GM23338 (cell line): ENCODE results near the gene NOSTRIN. TPM values are rescaled to one million over a fixed set of nuclear protein-coding genes. Genes with fewer than 3 reads are reported as not detected.

Experiments
- ATAC-seq: fragments of 200-7000 bp; cut with Tn5 transposase; 3 replicates; pipeline ENCODE4 v1.9.1; 2020
- DNase-seq: peaks from one replicate; pipeline ENCODE4 v3.0.0-alpha.2; 2015; ENCODE audit warnings: low spot score
- H2AFZ ChIP-seq: fragments of 200-600 bp; sonication (generic); 2 replicates; pipeline ENCODE4 v1.8.0; 2016; ENCODE audit warnings: antibody characterized with exemption, mild to moderate bottlenecking, moderate library complexity
- H3F3A ChIP-seq: fragments of 200-600 bp; sonication (generic); replicated peaks from 2 replicates; pipeline ENCODE4 v1.8.0; 2017; ENCODE audit warnings: antibody characterized with exemption, mixed run types, low read depth
- H3K27ac ChIP-seq: fragments of 200-600 bp; sonication (generic); 2 replicates; pipeline ENCODE4 v1.6.1; 2016; ENCODE audit warnings: low read depth
- H3K27me3 ChIP-seq: fragments of 200-600 bp; sonication (generic); 2 replicates; pipeline ENCODE4 v1.8.0; 2016; ENCODE audit warnings: mild to moderate bottlenecking, mixed run types, moderate library complexity; ENCODE audit not compliant: insufficient read depth
- H3K36me3 ChIP-seq: fragments of 200-600 bp; sonication (generic); 2 replicates; pipeline ENCODE4 v1.8.0; 2016; ENCODE audit warnings: mild to moderate bottlenecking; ENCODE audit not compliant: insufficient read depth
- H3K4me1 ChIP-seq: fragments of 200-600 bp; sonication (generic); 2 replicates; pipeline ENCODE4 v1.8.0; 2016; ENCODE audit warnings: mild to moderate bottlenecking, moderate library complexity; ENCODE audit not compliant: insufficient read depth
- H3K4me2 ChIP-seq: fragments of 200-600 bp; sonication (generic); 2 replicates; pipeline ENCODE4 v1.7.1; 2017; ENCODE audit warnings: mixed run types
- H3K4me3 ChIP-seq: fragments of 200-600 bp; sonication (generic); 2 replicates; pipeline ENCODE4 v1.6.1; 2016; ENCODE audit warnings: mixed run types
- H3K79me2 ChIP-seq: fragments of 200-600 bp; sonication (generic); replicated peaks from 2 replicates; pipeline ENCODE4 v1.8.0; 2017; ENCODE audit warnings: mild to moderate bottlenecking; ENCODE audit not compliant: insufficient read depth
- H3K9me2 ChIP-seq: fragments of 200-600 bp; sonication (generic); 2 replicates; pipeline ENCODE4 v1.8.0; 2017; ENCODE audit not compliant: insufficient read depth
- H4K20me1 ChIP-seq: fragments of 200-600 bp; sonication (generic); replicated peaks from 2 replicates; pipeline ENCODE4 v1.8.0; 2017; ENCODE audit warnings: mild to moderate bottlenecking; ENCODE audit not compliant: insufficient read depth
- H3K27ac Mint-ChIP-seq: 2 replicates; pipeline ENCODE4 v1.8.0; 2020; ENCODE audit warnings: inconsistent platforms, mild to moderate bottlenecking, moderate library complexity, mixed read lengths
- H3K27me3 Mint-ChIP-seq: 3 replicates; pipeline ENCODE4 v1.8.0; 2022; ENCODE audit warnings: low read depth, mild to moderate bottlenecking, moderate library complexity, mixed read lengths, inconsistent platforms; ENCODE audit not compliant: insufficient read depth, poor library complexity
- H3K36me3 Mint-ChIP-seq: 3 replicates; pipeline ENCODE4 v1.8.0; 2021; ENCODE audit warnings: low read depth, mild to moderate bottlenecking, inconsistent platforms, moderate library complexity, mixed read lengths
- H3K4me1 Mint-ChIP-seq: 3 replicates; pipeline ENCODE4 v1.8.0; 2020; ENCODE audit warnings: mild to moderate bottlenecking, inconsistent platforms, mixed read lengths
- H3K4me3 Mint-ChIP-seq: 3 replicates; pipeline ENCODE4 v1.8.0; 2021; ENCODE audit warnings: moderate library complexity, mild to moderate bottlenecking, inconsistent platforms, mixed read lengths
- H3K9me3 Mint-ChIP-seq: 3 replicates; pipeline ENCODE4 v1.8.0; 2020; ENCODE audit warnings: moderate library complexity, mild to moderate bottlenecking, inconsistent platforms, mixed read lengths
- CREB1 ChIP-seq: fragments of 250-450 bp; sonication (Bioruptor Pico); IDR thresholded peaks from 2 replicates; pipeline ENCODE4 v1.5.0; 2020; ENCODE audit warnings: low read depth, mild to moderate bottlenecking, moderate library complexity
- EZH2 ChIP-seq: fragments of 200-600 bp; sonication (generic); IDR thresholded peaks from one replicate; pipeline ENCODE4 v1.8.0; 2017; ENCODE audit warnings: antibody characterized with exemption, mild to moderate bottlenecking, low read depth; ENCODE audit not compliant: unreplicated experiment
- EZH2phosphoT487 ChIP-seq: fragments of 200-600 bp; sonication (generic); IDR thresholded peaks from one replicate; pipeline ENCODE4 v1.8.1; 2018; ENCODE audit warnings: antibody characterized with exemption; ENCODE audit not compliant: unreplicated experiment
- POLR2AphosphoS5 ChIP-seq: IDR thresholded peaks from 2 replicates; pipeline ENCODE4 v1.6.1; 2016; ENCODE audit warnings: antibody characterized with exemption, low read depth
- REST ChIP-seq: IDR thresholded peaks from one replicate; pipeline ENCODE4 v1.6.1; 2018; ENCODE audit warnings: antibody characterized with exemption; ENCODE audit not compliant: unreplicated experiment
- ZNF114 ChIP-seq: fragments of 250-450 bp; sonication (Bioruptor Pico); IDR thresholded peaks from 2 replicates; pipeline ENCODE4 v1.5.0; 2020; ENCODE audit warnings: mild to moderate bottlenecking, moderate library complexity
- ZNF331 ChIP-seq: fragments of 250-450 bp; sonication (Bioruptor Pico); IDR thresholded peaks from 2 replicates; pipeline ENCODE4 v1.5.0; 2020; ENCODE audit warnings: low read depth, mild to moderate bottlenecking, moderate library complexity
- ZNF462 ChIP-seq: fragments of 250-450 bp; sonication (Bioruptor Pico); IDR thresholded peaks from 2 replicates; pipeline ENCODE4 v1.5.0; 2020; ENCODE audit warnings: mild to moderate bottlenecking, moderate library complexity
- polyA plus RNA-seq: library from polyadenylated mRNA; unstranded; fragments of >200 nt; fragmentation: Nextera tagmentation; extraction: Ambion mirVana; gene quantifications from 2 replicates; pipeline ENCODE4 v1.2.1, GENCODE V29; 2016
- total RNA-seq: library from RNA; depleted of rRNA; stranded (reverse); fragments of >200 nt; shearing (Covaris generic); gene quantifications from 2 replicates; pipeline ENCODE4 v1.2.3, GENCODE V29; 2014
- TF ChIP-seq, protein P1 (sequence below): IDR thresholded peaks from 2 replicates; pipeline ENCODE4 v1.6.1; 2016; ENCODE audit warnings: antibody characterized with exemption

The NOSTRIN gene
- total and polyA plus RNA-seq, 2 experiments from 2014 or later, result 1.8 TPM; not detected in 1

- TF ChIP-seq ZNF462 (no peak), REST (no peak)
- TF ChIP-seq, protein P1, sequence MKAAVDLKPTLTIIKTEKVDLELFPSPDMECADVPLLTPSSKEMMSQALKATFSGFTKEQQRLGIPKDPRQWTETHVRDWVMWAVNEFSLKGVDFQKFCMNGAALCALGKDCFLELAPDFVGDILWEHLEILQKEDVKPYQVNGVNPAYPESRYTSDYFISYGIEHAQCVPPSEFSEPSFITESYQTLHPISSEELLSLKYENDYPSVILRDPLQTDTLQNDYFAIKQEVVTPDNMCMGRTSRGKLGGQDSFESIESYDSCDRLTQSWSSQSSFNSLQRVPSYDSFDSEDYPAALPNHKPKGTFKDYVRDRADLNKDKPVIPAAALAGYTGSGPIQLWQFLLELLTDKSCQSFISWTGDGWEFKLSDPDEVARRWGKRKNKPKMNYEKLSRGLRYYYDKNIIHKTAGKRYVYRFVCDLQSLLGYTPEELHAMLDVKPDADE, result no peak
Measured at GRCh38 chr2:168821992-168822391, 19.6 kb downstream of the NOSTRIN start (continued).

GRCh38 chr2:168825126-168825525, 22.7 kb downstream of the NOSTRIN start:
- Histone ChIP-seq H3K4me3 (no peak overlapping the region), H3K4me1 (no peaks in the 10 kb centered on the region), H3F3A (no peaks in the 10 kb centered on the region), H3K79me2 (no peaks in the 10 kb centered on the region), H2AFZ (no peak overlapping the region), H3K27me3 (no peaks in the 10 kb centered on the region), H4K20me1 (no peaks in the 10 kb centered on the region), H3K9me2 (no peaks in the 10 kb centered on the region), H3K4me2 (no peak overlapping the region), H3K36me3 (no peaks in the 10 kb centered on the region), H3K27ac (no peak overlapping the region)
- H3K27ac Mint-ChIP-seq, result no peak overlapping the region
- peaks cover 1% of the 10 kb centered on the region for H3K27me3 Mint-ChIP-seq
- ATAC-seq (no peak), DNase-seq (no peak)
- H3K9me3 Mint-ChIP-seq, result no peaks in the 10 kb centered on the region
- H3K4me1 Mint-ChIP-seq, result no peaks in the 10 kb centered on the region
- no peak overlapping the region for H3K4me3 Mint-ChIP-seq
- no peaks in the 10 kb centered on the region for H3K36me3 Mint-ChIP-seq
- TF ChIP-seq REST (no peak), EZH2phosphoT487 (no peak), ZNF331 (CRISPR knock-in tag) (no peak), POLR2AphosphoS5 (no peak), EZH2 (no peak), ZNF114 (no peak), CREB1 (CRISPR knock-in tag) (no peak)
- TF ChIP-seq, protein P1, result no peak
